ENCODE data around the gene TTC4.

TTC4 gene

DNA sequence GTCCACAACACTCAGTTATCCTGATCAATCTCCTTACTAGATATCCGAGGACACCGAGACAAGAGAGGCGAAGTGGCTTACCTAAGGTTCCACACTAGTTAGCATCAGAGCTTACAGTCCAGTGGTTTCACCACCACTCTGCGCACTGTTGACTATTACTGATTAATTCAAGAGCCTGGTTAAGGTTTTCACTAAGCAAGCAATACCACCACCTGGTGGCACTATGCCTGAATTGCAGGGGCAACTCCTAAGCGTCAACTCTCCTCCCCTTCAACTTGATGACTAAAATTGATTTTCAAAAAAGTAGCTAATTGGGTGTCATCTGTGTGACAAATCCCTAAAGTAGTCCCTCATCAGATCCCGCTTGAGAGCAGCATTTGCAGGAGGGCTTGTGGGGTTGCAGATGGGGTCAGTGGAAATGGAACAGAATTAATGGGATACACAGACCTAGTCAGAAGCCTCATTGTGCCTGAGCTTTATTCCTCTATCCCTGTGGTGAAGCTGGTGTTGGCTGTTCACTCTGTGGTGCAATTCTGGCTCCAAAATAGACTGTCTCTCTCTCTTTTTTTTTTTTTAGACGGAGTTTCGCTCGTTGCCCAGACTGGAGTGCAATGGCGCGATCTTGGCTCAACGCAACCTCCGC is 76.3 kb downstream of the TTC4 start:
- FAIRE-seq (no peak), DNase-seq (ENCODE audit: insufficient read length, low spot score) (no peak)
- TF ChIP-seq, protein P1, sequence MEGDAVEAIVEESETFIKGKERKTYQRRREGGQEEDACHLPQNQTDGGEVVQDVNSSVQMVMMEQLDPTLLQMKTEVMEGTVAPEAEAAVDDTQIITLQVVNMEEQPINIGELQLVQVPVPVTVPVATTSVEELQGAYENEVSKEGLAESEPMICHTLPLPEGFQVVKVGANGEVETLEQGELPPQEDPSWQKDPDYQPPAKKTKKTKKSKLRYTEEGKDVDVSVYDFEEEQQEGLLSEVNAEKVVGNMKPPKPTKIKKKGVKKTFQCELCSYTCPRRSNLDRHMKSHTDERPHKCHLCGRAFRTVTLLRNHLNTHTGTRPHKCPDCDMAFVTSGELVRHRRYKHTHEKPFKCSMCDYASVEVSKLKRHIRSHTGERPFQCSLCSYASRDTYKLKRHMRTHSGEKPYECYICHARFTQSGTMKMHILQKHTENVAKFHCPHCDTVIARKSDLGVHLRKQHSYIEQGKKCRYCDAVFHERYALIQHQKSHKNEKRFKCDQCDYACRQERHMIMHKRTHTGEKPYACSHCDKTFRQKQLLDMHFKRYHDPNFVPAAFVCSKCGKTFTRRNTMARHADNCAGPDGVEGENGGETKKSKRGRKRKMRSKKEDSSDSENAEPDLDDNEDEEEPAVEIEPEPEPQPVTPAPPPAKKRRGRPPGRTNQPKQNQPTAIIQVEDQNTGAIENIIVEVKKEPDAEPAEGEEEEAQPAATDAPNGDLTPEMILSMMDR (IDR thresholded peaks at IDR 0.05; ENCODE audit: insufficient read depth, missing control alignments) = peak; percentile 68

All from D721Med (cell line).